Calu3 (cell line): ENCODE measurements around the gene MYO1B. TPM values are rescaled to one million over a fixed set of nuclear protein-coding genes. Genes with fewer than 3 reads are reported as not detected.

Experiments
- BruUV-seq: library from RNA; stranded (reverse); fragments of 400-500 nt; replicated peaks from 2 replicates; lab custom pipeline; 2021; lab: Mats Ljungman, UMichigan
- CTCF ChIA-PET: fragments of 300-600 bp; sonication (Branson Sonifier 250); formaldehyde crosslinking; loops from one replicate; lab custom pipeline; 2022; ENCODE audit warnings: antibody characterized with exemption; lab: Charles Lee
- DNase-seq: peaks from one replicate; pipeline ENCODE4 v3.0.0; 2022
- H3K27ac Mint-ChIP-seq: one replicate; pipeline ENCODE4 v1.8.0; 2022; ENCODE audit warnings: mixed read lengths; ENCODE audit not compliant: unreplicated experiment
- H3K27me3 Mint-ChIP-seq: one replicate; pipeline ENCODE4 v1.8.0; 2022; ENCODE audit warnings: mixed read lengths; ENCODE audit not compliant: unreplicated experiment
- H3K36me3 Mint-ChIP-seq: one replicate; pipeline ENCODE4 v1.8.0; 2022; ENCODE audit warnings: mild to moderate bottlenecking, moderate library complexity, mixed read lengths; ENCODE audit not compliant: insufficient read depth, unreplicated experiment
- H3K4me1 Mint-ChIP-seq: one replicate; pipeline ENCODE4 v1.8.0; 2022; ENCODE audit warnings: mild to moderate bottlenecking, low read depth, mixed read lengths; ENCODE audit not compliant: unreplicated experiment
- H3K4me3 Mint-ChIP-seq: one replicate; pipeline ENCODE4 v1.8.0; 2022; ENCODE audit warnings: mild to moderate bottlenecking, low read depth, moderate library complexity, mixed read lengths; ENCODE audit not compliant: unreplicated experiment
- H3K9me3 Mint-ChIP-seq: one replicate; pipeline ENCODE4 v1.8.0; 2022; ENCODE audit warnings: low read depth, mixed read lengths; ENCODE audit not compliant: unreplicated experiment
- CTCF ChIP-seq: fragments of 200-600 bp; IDR thresholded peaks from one replicate; pipeline ENCODE4 v1.8.0; 2022; ENCODE audit warnings: antibody characterized with exemption; ENCODE audit not compliant: unreplicated experiment
- intact Hi-C: fragments of 100-400 bp; cut with micrococcal nuclease; formaldehyde crosslinking; loops from one replicate; pipeline ENCODE4 v1.10.0; 2022; ENCODE audit not compliant: unreplicated experiment
- total RNA-seq: library from RNA; stranded (reverse); gene quantifications from 2 replicates; pipeline ENCODE4 v1.2.3, GENCODE V29; 2022

Gene MYO1B
- total RNA-seq, 1 experiment from 2014 or later, result 64.5 TPM

GRCh38 chr2:191374366-191374765 lies 129.2 kb downstream of the MYO1B start:
- Mint-ChIP-seq H3K9me3 (no peaks in the 10 kb centered on the region), H3K27me3 (no peaks in the 10 kb centered on the region), H3K4me1 (peaks cover 30% of the 10 kb centered on the region), H3K4me3 (no peak overlapping the region), H3K27ac (no peak overlapping the region), H3K36me3 (no peaks in the 10 kb centered on the region)
- intact Hi-C loops, result loop anchor here (10.0 kb wide), 1 partner anchor 210 kb away; no protein-coding TSS in a partner anchor
- no peak for DNase-seq
- TF ChIP-seq CTCF, result no peak
- no TSS peak for BruUV-seq
- CTCF ChIA-PET, result no interaction called here

GRCh38 chr2:191374939-191375338 lies 129.7 kb downstream of the MYO1B start:
- H3K9me3 Mint-ChIP-seq, result no peaks in the 10 kb centered on the region
- no peaks in the 10 kb centered on the region for H3K27me3 Mint-ChIP-seq
- H3K4me3 Mint-ChIP-seq, result no peak overlapping the region
- H3K36me3 Mint-ChIP-seq, result no peaks in the 10 kb centered on the region
- no peak for DNase-seq
- no peak for TF ChIP-seq CTCF
- no TSS peak for BruUV-seq
- peaks cover 32% of the 10 kb centered on the region for H3K4me1 Mint-ChIP-seq
- intact Hi-C loops, result loop anchor here (10.0 kb wide), 1 partner anchor 210 kb away; no protein-coding TSS in a partner anchor
- H3K27ac Mint-ChIP-seq, result no peak overlapping the region
- CTCF ChIA-PET, result no interaction called here

GRCh38 chr2:191376981-191377629 lies 131.9 kb downstream of the MYO1B start:
- DNase-seq, result peak; percentile 71
- CTCF ChIA-PET, result no interaction called here
- no peaks in the 10 kb centered on the region for H3K27me3 Mint-ChIP-seq
- no TSS peak for BruUV-seq
- H3K27ac Mint-ChIP-seq, result peak overlapping the region; percentile 82
- peaks cover 40% of the 10 kb centered on the region for H3K4me1 Mint-ChIP-seq
- no peaks in the 10 kb centered on the region for H3K9me3 Mint-ChIP-seq
- no peaks in the 10 kb centered on the region for H3K36me3 Mint-ChIP-seq
- peak overlapping the region; percentile 29 for H3K4me3 Mint-ChIP-seq
- intact Hi-C loops, result loop anchor here (10.0 kb wide), 1 partner anchor 212 kb away; no protein-coding TSS in a partner anchor
- TF ChIP-seq CTCF, result no peak

- no peak overlapping the region for H3K27ac Mint-ChIP-seq
- H3K9me3 Mint-ChIP-seq, result no peaks in the 10 kb centered on the region
- H3K27me3 Mint-ChIP-seq, result no peaks in the 10 kb centered on the region
- no peak overlapping the region for H3K4me3 Mint-ChIP-seq
- TF ChIP-seq CTCF, result no peak
- BruUV-seq, result no TSS peak
- H3K36me3 Mint-ChIP-seq, result peaks cover 6% of the 10 kb centered on the region
- DNase-seq, result no peak
- peaks cover 54% of the 10 kb centered on the region for H3K4me1 Mint-ChIP-seq
- CTCF ChIA-PET, result no interaction called here
- intact Hi-C loops, result loop anchor here (10.0 kb wide), 1 partner anchor 215 kb away; no protein-coding TSS in a partner anchor
These were observed 134.2 kb downstream of the MYO1B start for GRCh38 chr2:191379375-191379774.
